ENCODE results near the gene ANKS4B.

ANKS4B gene, protein sequence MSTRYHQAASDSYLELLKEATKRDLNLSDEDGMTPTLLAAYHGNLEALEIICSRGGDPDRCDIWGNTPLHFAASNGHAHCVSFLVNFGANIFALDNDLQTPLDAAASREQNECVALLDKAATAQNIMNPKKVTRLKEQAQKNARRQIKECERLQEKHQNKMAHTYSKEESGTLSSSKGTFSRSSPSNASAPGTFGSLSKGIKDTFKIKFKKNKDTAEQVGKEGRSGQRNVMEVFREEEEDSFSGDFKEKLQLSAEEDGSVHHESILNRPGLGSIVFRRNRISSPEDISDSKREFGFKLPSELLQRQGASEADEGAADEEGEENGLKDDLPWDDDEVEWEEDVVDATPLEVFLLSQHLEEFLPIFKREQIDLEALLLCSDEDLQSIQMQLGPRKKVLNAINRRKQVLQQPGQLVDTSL

DNA sequence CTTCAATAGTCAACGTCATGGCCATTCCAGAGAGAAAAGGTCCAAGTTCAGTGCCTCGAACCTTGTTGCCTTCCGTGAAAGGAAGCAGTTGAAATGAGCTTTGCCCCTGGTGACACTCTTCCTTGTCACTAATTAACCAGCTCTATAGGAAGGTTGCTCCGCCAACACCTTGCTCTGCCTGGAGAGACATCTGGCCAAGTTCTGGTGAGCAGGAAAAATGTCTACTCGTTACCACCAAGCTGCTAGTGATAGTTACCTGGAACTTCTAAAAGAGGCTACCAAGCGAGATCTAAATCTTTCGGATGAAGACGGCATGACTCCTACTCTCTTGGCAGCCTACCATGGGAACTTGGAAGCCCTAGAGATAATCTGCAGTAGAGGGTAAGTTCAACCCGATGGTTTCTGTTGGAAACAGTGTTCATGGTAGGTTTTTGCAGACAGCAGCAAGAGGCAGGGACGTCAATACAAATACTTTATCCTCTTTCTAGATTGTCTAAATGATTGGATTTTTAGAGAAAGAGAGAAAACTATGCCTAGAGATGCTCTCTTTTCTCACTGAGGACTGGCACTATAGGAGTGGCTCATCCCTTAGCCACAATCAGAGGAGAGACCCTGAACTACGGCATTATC is at the start of gene ANKS4B:
Gene ANKS4B (plus strand): TSS at position 179 of the 630 bp plus-strand sequence. CDS start 39 bp downstream, at position 218.
- H3K4me3 ChIP-seq (ENCODE audit: low read depth, low read length), result no peak within 1 kb of the TSS
- in situ Hi-C loops (cut with HindIII; ENCODE audit: low sequenced_read_pairs), result no loop called here
- TF ChIP-seq, protein P1, sequence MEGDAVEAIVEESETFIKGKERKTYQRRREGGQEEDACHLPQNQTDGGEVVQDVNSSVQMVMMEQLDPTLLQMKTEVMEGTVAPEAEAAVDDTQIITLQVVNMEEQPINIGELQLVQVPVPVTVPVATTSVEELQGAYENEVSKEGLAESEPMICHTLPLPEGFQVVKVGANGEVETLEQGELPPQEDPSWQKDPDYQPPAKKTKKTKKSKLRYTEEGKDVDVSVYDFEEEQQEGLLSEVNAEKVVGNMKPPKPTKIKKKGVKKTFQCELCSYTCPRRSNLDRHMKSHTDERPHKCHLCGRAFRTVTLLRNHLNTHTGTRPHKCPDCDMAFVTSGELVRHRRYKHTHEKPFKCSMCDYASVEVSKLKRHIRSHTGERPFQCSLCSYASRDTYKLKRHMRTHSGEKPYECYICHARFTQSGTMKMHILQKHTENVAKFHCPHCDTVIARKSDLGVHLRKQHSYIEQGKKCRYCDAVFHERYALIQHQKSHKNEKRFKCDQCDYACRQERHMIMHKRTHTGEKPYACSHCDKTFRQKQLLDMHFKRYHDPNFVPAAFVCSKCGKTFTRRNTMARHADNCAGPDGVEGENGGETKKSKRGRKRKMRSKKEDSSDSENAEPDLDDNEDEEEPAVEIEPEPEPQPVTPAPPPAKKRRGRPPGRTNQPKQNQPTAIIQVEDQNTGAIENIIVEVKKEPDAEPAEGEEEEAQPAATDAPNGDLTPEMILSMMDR (IDR thresholded peaks at IDR 0.05; ENCODE audit: low read depth, low read length), result no peak
- DNase-seq (ENCODE audit: low read depth, low spot score), result no peak

DNA sequence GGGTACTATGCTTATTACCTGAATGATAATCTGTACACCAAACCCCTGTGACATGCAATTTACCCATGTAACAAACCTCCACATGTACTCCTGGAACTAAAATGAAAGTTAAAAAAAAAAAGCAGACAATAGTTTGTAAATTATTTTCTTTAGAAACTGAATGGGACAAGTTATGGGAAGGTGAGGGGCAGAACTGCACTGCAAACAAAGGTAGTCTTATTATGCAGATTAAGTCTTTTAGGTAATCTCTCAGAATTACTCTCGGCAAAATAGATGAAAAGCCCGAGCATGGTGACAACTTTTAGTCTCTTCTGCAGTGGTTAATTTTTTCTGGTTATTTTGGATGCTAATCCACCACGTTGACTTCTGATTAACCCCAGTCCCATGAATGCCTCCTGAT is 49.5 kb upstream of the ANKS4B start:
- no peak overlapping the region for H3K4me3 ChIP-seq (ENCODE audit: low read depth, low read length)
- TF ChIP-seq, protein P1 (IDR thresholded peaks at IDR 0.05; ENCODE audit: low read depth, low read length), result no peak
- no peak for DNase-seq (ENCODE audit: low read depth, low spot score)
- in situ Hi-C loops (cut with HindIII; ENCODE audit: low sequenced_read_pairs), result loop anchor here (10.0 kb wide), 1 partner anchor 121 kb away; no protein-coding TSS in a partner anchor

DNA sequence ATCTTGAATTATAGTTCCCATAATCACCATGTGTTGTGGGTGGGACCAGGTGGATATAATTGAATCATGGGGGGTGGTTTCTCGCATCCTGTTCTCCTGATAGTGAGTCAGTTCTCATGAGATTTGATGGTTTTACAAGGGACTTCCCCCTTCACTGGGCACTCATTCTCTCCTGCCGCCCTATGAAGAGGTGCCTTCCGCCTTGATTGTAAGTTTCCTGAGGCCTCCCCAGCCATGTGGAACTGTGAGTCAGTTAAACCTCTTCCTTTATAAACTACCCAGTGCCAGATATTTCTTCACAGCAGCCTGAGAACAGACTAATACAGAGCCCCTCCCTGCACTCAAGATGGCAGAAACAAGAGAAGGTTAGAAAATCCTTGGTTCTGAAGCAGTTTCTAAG is 48.7 kb upstream of the ANKS4B start:
- in situ Hi-C loops (cut with HindIII; ENCODE audit: low sequenced_read_pairs), result loop anchor here (10.0 kb wide), 1 partner anchor 120 kb away; no protein-coding TSS in a partner anchor
- TF ChIP-seq, protein P1 (IDR thresholded peaks at IDR 0.05; ENCODE audit: low read depth, low read length), result no peak
- no peak for DNase-seq (ENCODE audit: low read depth, low spot score)
- no peak overlapping the region for H3K4me3 ChIP-seq (ENCODE audit: low read depth, low read length)

DNA sequence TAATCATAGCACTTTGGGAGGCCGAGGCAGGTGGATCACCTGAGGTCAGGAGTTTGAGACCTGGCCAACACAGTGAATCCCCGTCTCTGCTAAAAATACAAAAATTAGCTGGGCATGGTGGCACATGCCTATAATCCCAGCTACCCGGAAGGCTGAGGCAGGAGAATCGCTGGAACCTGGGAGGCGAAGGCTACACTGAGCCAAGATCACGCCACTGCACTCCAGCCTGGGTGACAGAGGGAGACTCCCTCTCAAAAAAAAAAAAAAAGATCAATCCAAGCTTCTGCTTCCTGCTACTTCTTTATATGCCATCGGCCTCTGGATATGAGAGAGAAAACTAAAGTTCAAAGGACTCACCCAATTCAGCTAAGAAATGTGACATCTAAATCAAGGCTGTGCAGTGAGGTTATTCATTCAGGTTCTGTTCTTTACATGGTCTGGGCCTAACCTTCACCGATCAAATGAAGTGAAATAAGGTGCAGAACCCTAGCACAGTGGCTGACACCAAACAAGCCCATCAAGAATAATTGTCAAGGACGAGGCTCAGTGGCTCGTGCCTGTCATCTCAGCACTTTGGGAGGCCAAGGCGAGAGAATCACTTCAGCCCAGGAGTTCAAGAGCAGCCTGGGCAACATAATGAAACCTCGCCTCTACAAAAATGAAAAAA is 47.7 kb upstream of the ANKS4B start:
- H3K4me3 ChIP-seq (ENCODE audit: low read depth, low read length), result no peak overlapping the region
- DNase-seq (ENCODE audit: low read depth, low spot score), result no peak
- TF ChIP-seq, protein P1 (IDR thresholded peaks at IDR 0.05; ENCODE audit: low read depth, low read length), result no peak
- in situ Hi-C loops (cut with HindIII; ENCODE audit: low sequenced_read_pairs), result loop anchor here (10.0 kb wide), 1 partner anchor 119 kb away; no protein-coding TSS in a partner anchor

DNA sequence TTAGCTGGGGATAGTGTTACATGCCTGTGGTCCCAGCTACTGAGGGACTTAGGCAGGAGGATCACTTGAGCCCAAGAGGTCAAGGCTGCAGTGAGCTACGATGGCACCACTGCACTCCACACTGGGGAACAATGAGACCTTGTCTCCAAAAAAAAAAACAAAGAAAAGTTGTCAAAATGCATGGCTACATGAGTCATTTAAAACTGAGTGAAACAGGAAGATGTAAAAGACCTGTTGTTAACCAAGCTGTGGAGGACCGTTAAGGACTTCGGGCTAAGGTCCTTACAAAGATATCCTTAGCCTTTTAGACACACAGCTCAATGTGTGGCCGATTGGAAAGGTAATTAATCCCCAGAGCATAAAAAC is 47.2 kb upstream of the ANKS4B start:
- in situ Hi-C loops (cut with HindIII; ENCODE audit: low sequenced_read_pairs), result loop anchor here (10.0 kb wide), 1 partner anchor 118 kb away; no protein-coding TSS in a partner anchor
- no peak for DNase-seq (ENCODE audit: low read depth, low spot score)
- TF ChIP-seq, protein P1 (IDR thresholded peaks at IDR 0.05; ENCODE audit: low read depth, low read length), result no peak
- no peak overlapping the region for H3K4me3 ChIP-seq (ENCODE audit: low read depth, low read length)

DNA sequence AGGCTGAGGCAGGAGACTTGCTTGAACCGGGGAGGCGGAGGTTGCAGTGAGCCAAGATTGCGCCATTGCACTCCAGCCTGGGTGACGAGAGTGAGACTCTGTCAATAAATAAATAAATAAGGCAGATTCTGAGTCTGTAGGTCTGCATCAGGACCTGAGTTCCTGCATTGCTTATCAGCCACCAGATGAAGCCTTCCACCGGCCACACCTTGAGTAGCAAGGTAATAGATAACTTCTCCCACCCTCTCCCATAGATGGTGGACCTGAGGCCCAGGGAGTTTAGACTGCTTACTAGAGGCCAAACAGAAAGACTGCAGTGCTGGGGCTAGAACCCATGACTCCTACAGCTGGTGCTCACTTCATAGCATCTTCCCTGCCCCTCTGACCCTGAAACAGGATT is 44.2 kb upstream of the ANKS4B start:
- in situ Hi-C loops (cut with HindIII; ENCODE audit: low sequenced_read_pairs), result loop anchor here (10.0 kb wide), 1 partner anchor 115 kb away; no protein-coding TSS in a partner anchor
- no peak overlapping the region for H3K4me3 ChIP-seq (ENCODE audit: low read depth, low read length)
- DNase-seq (ENCODE audit: low read depth, low spot score), result no peak
- TF ChIP-seq, protein P1 (IDR thresholded peaks at IDR 0.05; ENCODE audit: low read depth, low read length), result no peak
